ENCODE data around the gene SP4. TPM values are rescaled to one million over a fixed set of nuclear protein-coding genes. Genes with fewer than 3 reads are reported as not detected.
"Not testable (repeated sequence)": the region's sequence is repeated elsewhere in the genome, so short reads cannot be mapped to it uniquely, and the experiment has no call there.

The SP4 gene
- total RNA-seq, 4 donors from 2014 or later, result 6.7 to 13.4 (median 9.5) TPM

- ATAC-seq, result no peak
- WGBS, 2 donors (ENCODE audit: low coverage in 1 of 2), result 100% methylated on average over 2 of the region's 3 CpGs
- Histone ChIP-seq H3K9me3 (no peaks in the 10 kb centered on the region), H3K27me3 (no peaks in the 10 kb centered on the region), H3K4me1 (no peaks in the 10 kb centered on the region), H3K4me3 (no peak overlapping the region), H3K27ac (no peak overlapping the region), H3K36me3 (peaks cover 0 to 38% of the 10 kb centered on the region in 2 donors)
- no peak for TF ChIP-seq CTCF (IDR thresholded peaks at IDR 0.05)
- TF ChIP-seq POLR2AphosphoS5 (IDR thresholded peaks at IDR 0.05), result no peak
- TF ChIP-seq EP300 (IDR thresholded peaks at IDR 0.05), result no peak
- no peak for TF ChIP-seq POLR2A (IDR thresholded peaks at IDR 0.05)
Observed at GRCh38 chr7:21508538-21508937, 80.7 kb downstream of the SP4 start.

- H3K36me3 ChIP-seq, result peaks cover 0 to 29% of the 10 kb centered on the region in 2 donors
- no peak overlapping the region for H3K27ac ChIP-seq
- no peak for TF ChIP-seq CTCF (IDR thresholded peaks at IDR 0.05)
- TF ChIP-seq POLR2A (IDR thresholded peaks at IDR 0.05), result no peak
- no peak for TF ChIP-seq EP300 (IDR thresholded peaks at IDR 0.05)
- TF ChIP-seq POLR2AphosphoS5 (IDR thresholded peaks at IDR 0.05), result no peak
- H3K4me1 ChIP-seq, result no peaks in the 10 kb centered on the region
- no peaks in the 10 kb centered on the region for H3K27me3 ChIP-seq
- ATAC-seq, result no peak
- H3K9me3 ChIP-seq, result no peaks in the 10 kb centered on the region
- H3K4me3 ChIP-seq, result no peak overlapping the region
Observed at GRCh38 chr7:21514062-21514461, 86.2 kb downstream of the SP4 start.

- no peaks in the 10 kb centered on the region for H3K4me1 ChIP-seq
- TF ChIP-seq POLR2AphosphoS5 (IDR thresholded peaks at IDR 0.05) (no peak), POLR2A (IDR thresholded peaks at IDR 0.05) (no peak), CTCF (IDR thresholded peaks at IDR 0.05) (no peak), EP300 (IDR thresholded peaks at IDR 0.05) (no peak)
- no peak overlapping the region for H3K27ac ChIP-seq
- H3K4me3 ChIP-seq, result no peak overlapping the region
- H3K36me3 ChIP-seq, result no peaks in the 10 kb centered on the region
- no peaks in the 10 kb centered on the region for H3K9me3 ChIP-seq
- 67 to 100% methylated on average over 1 of the region's 1 CpG for WGBS, 2 donors (ENCODE audit: low coverage in 1 of 2)
- H3K27me3 ChIP-seq, result no peaks in the 10 kb centered on the region
- no peak for ATAC-seq
Observed at GRCh38 chr7:21524680-21525079, 96.8 kb downstream of the SP4 start.

GRCh38 chr7:21526007-21526406 lies 98.1 kb downstream of the SP4 start:
- H3K27me3 ChIP-seq, result no peaks in the 10 kb centered on the region
- no peaks in the 10 kb centered on the region for H3K4me1 ChIP-seq
- no peak overlapping the region for H3K27ac ChIP-seq
- H3K4me3 ChIP-seq, result no peak overlapping the region
- TF ChIP-seq CTCF (IDR thresholded peaks at IDR 0.05) (peak in 3 of 4 experiments; percentile 39 to 45 (median 40)), POLR2AphosphoS5 (IDR thresholded peaks at IDR 0.05) (no peak)
- no peaks in the 10 kb centered on the region for H3K36me3 ChIP-seq
- no peak for ATAC-seq
- no peaks in the 10 kb centered on the region for H3K9me3 ChIP-seq

- Histone ChIP-seq H3K36me3 (no peaks in the 10 kb centered on the region), H3K27me3 (no peaks in the 10 kb centered on the region), H3K27ac (no peak overlapping the region), H3K4me3 (no peak overlapping the region), H3K4me1 (no peaks in the 10 kb centered on the region), H3K9me3 (no peaks in the 10 kb centered on the region)
- TF ChIP-seq EP300 (IDR thresholded peaks at IDR 0.05) (no peak), POLR2A (IDR thresholded peaks at IDR 0.05) (no peak), CTCF (IDR thresholded peaks at IDR 0.05) (no peak), POLR2AphosphoS5 (IDR thresholded peaks at IDR 0.05) (no peak)
- no peak for ATAC-seq
- WGBS, 2 donors (ENCODE audit: low coverage in 1 of 2), result 89% methylated on average over 3 of the region's 3 CpGs; no CpG with 5 or more reads in 1 of the 2 donors
Observed at GRCh38 chr7:21526448-21526847, 98.6 kb downstream of the SP4 start.

- H3K9me3 ChIP-seq, H3K4me3 ChIP-seq, H3K27me3 ChIP-seq, H3K36me3 ChIP-seq, H3K27ac ChIP-seq, H3K4me1 ChIP-seq, ATAC-seq: not testable (repeated sequence)
- WGBS, 2 donors (ENCODE audit: low coverage in 1 of 2), result 100% methylated on average over 1 of the region's 1 CpG; no CpG with 5 or more reads in 1 of the 2 donors
Observed at GRCh38 chr7:21532485-21532884, 104.6 kb downstream of the SP4 start.

GRCh38 chr7:21533646-21534045 lies 105.8 kb downstream of the SP4 start:
- H3K27ac ChIP-seq, H3K4me3 ChIP-seq, H3K9me3 ChIP-seq, H3K4me1 ChIP-seq, H3K36me3 ChIP-seq, H3K27me3 ChIP-seq, ATAC-seq: not testable (repeated sequence)

GRCh38 chr7:21536445-21537118 lies 108.7 kb downstream of the SP4 start:
- WGBS, 2 donors (ENCODE audit: low coverage in 1 of 2), result 93 to 100% methylated on average over 5 of the region's 27 CpGs
- not testable (repeated sequence) for H3K9me3 ChIP-seq, H3K36me3 ChIP-seq, H3K4me1 ChIP-seq, H3K4me3 ChIP-seq, ATAC-seq, H3K27me3 ChIP-seq, H3K27ac ChIP-seq

Data from gastroesophageal sphincter (tissue), 4 donors.